WTC11 (cell line): ENCODE measurements around the gene F13A1. TPM values are rescaled to one million over a fixed set of nuclear protein-coding genes. Genes with fewer than 3 reads are reported as not detected.

Experiments
- ATAC-seq: fragments of 200-7000 bp; cut with Tn5 transposase; 2 replicates; pipeline ENCODE4 v1.10.0; 2021; ENCODE audit warnings: mild to moderate bottlenecking, moderate library complexity
- CTCF ChIA-PET: fragments of 300-600 bp; sonication (Branson Sonifier 250); formaldehyde crosslinking; loops from one replicate; lab custom pipeline; 2021; ENCODE audit warnings: antibody characterized with exemption; lab: Charles Lee
- POLR2A ChIA-PET: fragments of 350-600 bp; sonication (Branson Sonifier 250); formaldehyde crosslinking; loops from one replicate; lab custom pipeline; 2021; ENCODE audit warnings: antibody characterized with exemption; lab: Charles Lee
- DNase-seq: peaks from one replicate; pipeline ENCODE4 v3.0.0; 2021; ENCODE audit warnings: low spot score
- H3K27ac Mint-ChIP-seq: 2 replicates; pipeline ENCODE4 v1.8.0; 2021; ENCODE audit warnings: mixed read lengths
- H3K27me3 Mint-ChIP-seq: 2 replicates; pipeline ENCODE4 v1.8.0; 2021; ENCODE audit warnings: low read depth, mild to moderate bottlenecking, moderate library complexity, mixed read lengths
- H3K36me3 Mint-ChIP-seq: 2 replicates; pipeline ENCODE4 v1.8.0; 2021; ENCODE audit warnings: mixed read lengths
- H3K4me1 Mint-ChIP-seq: 2 replicates; pipeline ENCODE4 v1.8.0; 2022; ENCODE audit warnings: mixed read lengths
- H3K4me3 Mint-ChIP-seq: 2 replicates; pipeline ENCODE4 v1.8.0; 2021; ENCODE audit warnings: mild to moderate bottlenecking, moderate library complexity, mixed read lengths
- H3K9me3 Mint-ChIP-seq: 2 replicates; pipeline ENCODE4 v1.8.0; 2021; ENCODE audit warnings: mixed read lengths
- FOXJ3 ChIP-seq: sonication (generic); formaldehyde crosslinking; IDR thresholded peaks from 2 replicates; pipeline ENCODE4 v1.9.0; 2021; ENCODE audit warnings: missing genetic modification reagents, mild to moderate bottlenecking, borderline replicate concordance
- FOXK1 ChIP-seq: sonication (generic); formaldehyde crosslinking; IDR thresholded peaks from 2 replicates; pipeline ENCODE4 v1.8.0; 2022; ENCODE audit warnings: mild to moderate bottlenecking, moderate library complexity, missing genetic modification reagents
- JAZF1 ChIP-seq: fragments of 250-450 bp; sonication (Bioruptor Pico); IDR thresholded peaks from 2 replicates; pipeline ENCODE4 v1.9.0; 2021; ENCODE audit warnings: moderate library complexity, mild to moderate bottlenecking, inconsistent platforms
- NFE2L1 ChIP-seq: sonication (generic); formaldehyde crosslinking; IDR thresholded peaks from 2 replicates; pipeline ENCODE4 v1.8.1; 2023; ENCODE audit warnings: missing genetic modification reagents
- NR1H2 ChIP-seq: sonication (generic); formaldehyde crosslinking; IDR thresholded peaks from 2 replicates; pipeline ENCODE4 v1.9.0; 2021; ENCODE audit warnings: mild to moderate bottlenecking, moderate library complexity, missing genetic modification reagents
- SP1 ChIP-seq: sonication (generic); formaldehyde crosslinking; conservative IDR thresholded peaks from 2 replicates; pipeline ENCODE4 v1.8.1; 2022; ENCODE audit warnings: missing genetic modification reagents
- TEAD4 ChIP-seq: sonication (generic); formaldehyde crosslinking; IDR thresholded peaks from 2 replicates; pipeline ENCODE4 v1.8.0; 2022; ENCODE audit warnings: mild to moderate bottlenecking, missing genetic modification reagents
- ZNF138 ChIP-seq: sonication (generic); formaldehyde crosslinking; conservative IDR thresholded peaks from 2 replicates; pipeline ENCODE4 v1.8.1; 2022; ENCODE audit warnings: mild to moderate bottlenecking, moderate library complexity, missing genetic modification reagents
- total RNA-seq: library from RNA; stranded (reverse); gene quantifications from 3 replicates; pipeline ENCODE4 v1.2.3, GENCODE V29; 2021
- TF ChIP-seq, protein P1 (sequence below): sonication (generic); formaldehyde crosslinking; IDR thresholded peaks from 2 replicates; pipeline ENCODE4 v1.8.1; 2023; ENCODE audit warnings: mild to moderate bottlenecking, missing genetic modification reagents, moderate library complexity
- TF ChIP-seq, protein P2 (sequence below): sonication (generic); formaldehyde crosslinking; IDR thresholded peaks from 2 replicates; pipeline ENCODE4 v1.8.0; 2022; ENCODE audit warnings: mild to moderate bottlenecking, missing genetic modification reagents
- TF ChIP-seq, protein P3 (sequence below): fragments of 250-450 bp; sonication (Bioruptor Pico); IDR thresholded peaks from 2 replicates; pipeline ENCODE4 v2.1.2; 2022; ENCODE audit warnings: mild to moderate bottlenecking, moderate library complexity
- TF ChIP-seq, protein P4 (sequence below): sonication (generic); formaldehyde crosslinking; IDR thresholded peaks from 2 replicates; pipeline ENCODE4 v1.8.1; 2023; ENCODE audit warnings: mild to moderate bottlenecking, missing genetic modification reagents
- TF ChIP-seq, protein P5 (sequence below): sonication (generic); formaldehyde crosslinking; IDR thresholded peaks from 2 replicates; pipeline ENCODE4 v1.8.0; 2023; ENCODE audit warnings: mild to moderate bottlenecking, missing genetic modification reagents
- TF ChIP-seq, protein P6 (sequence below): sonication (generic); formaldehyde crosslinking; conservative IDR thresholded peaks from 2 replicates; pipeline ENCODE4 v1.8.1; 2023; ENCODE audit warnings: mild to moderate bottlenecking, low read depth, missing genetic modification reagents, moderate library complexity
- TF ChIP-seq, protein P7 (sequence below): sonication (generic); formaldehyde crosslinking; IDR thresholded peaks from 2 replicates; pipeline ENCODE4 v1.8.1; 2023; ENCODE audit warnings: mild to moderate bottlenecking, moderate library complexity, missing genetic modification reagents

F13A1 gene
- total RNA-seq, 1 experiment from 2014 or later, result 1.0 TPM

DNA sequence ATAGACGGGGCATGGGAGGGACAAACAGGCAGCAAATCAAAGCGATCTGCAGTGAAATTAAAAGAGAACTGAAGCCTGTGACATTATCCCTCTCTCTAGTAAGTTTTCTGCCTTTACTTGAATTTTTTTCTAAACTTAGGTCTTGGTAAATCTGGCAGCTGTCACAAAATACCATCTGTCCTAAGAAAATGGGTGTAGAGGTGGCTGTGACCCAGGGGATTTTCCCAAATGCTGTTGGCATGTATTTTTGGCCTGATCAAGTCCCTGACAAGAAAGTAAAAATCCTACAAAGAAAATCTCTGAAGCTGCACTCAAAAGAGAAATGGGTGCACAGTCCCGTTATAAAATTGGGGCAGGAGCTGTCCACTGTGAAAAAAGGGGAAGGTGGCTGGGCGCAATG is 30.2 kb upstream of the F13A1 start:
- Mint-ChIP-seq H3K36me3 (no peaks in the 10 kb centered on the region), H3K4me3 (no peak overlapping the region), H3K27me3 (no peaks in the 10 kb centered on the region), H3K9me3 (no peaks in the 10 kb centered on the region), H3K27ac (no peak overlapping the region), H3K4me1 (no peaks in the 10 kb centered on the region)
- DNase-seq (no peak), ATAC-seq (no peak)
- ChIA-PET POLR2A (no interaction called here), CTCF (no interaction called here)
- TF ChIP-seq ZNF138 (CRISPR knock-in tag) (no peak), FOXJ3 (CRISPR knock-in tag) (no peak), SP1 (no peak), NR1H2 (no peak), NFE2L1 (CRISPR knock-in tag) (no peak), JAZF1 (CRISPR knock-in tag) (no peak), TEAD4 (CRISPR knock-in tag) (no peak), FOXK1 (CRISPR knock-in tag) (no peak)
- TF ChIP-seq, protein P1, sequence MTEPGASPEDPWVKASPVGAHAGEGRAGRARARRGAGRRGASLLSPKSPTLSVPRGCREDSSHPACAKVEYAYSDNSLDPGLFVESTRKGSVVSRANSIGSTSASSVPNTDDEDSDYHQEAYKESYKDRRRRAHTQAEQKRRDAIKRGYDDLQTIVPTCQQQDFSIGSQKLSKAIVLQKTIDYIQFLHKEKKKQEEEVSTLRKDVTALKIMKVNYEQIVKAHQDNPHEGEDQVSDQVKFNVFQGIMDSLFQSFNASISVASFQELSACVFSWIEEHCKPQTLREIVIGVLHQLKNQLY (CRISPR knock-in tag), result no peak
- TF ChIP-seq, protein P2, sequence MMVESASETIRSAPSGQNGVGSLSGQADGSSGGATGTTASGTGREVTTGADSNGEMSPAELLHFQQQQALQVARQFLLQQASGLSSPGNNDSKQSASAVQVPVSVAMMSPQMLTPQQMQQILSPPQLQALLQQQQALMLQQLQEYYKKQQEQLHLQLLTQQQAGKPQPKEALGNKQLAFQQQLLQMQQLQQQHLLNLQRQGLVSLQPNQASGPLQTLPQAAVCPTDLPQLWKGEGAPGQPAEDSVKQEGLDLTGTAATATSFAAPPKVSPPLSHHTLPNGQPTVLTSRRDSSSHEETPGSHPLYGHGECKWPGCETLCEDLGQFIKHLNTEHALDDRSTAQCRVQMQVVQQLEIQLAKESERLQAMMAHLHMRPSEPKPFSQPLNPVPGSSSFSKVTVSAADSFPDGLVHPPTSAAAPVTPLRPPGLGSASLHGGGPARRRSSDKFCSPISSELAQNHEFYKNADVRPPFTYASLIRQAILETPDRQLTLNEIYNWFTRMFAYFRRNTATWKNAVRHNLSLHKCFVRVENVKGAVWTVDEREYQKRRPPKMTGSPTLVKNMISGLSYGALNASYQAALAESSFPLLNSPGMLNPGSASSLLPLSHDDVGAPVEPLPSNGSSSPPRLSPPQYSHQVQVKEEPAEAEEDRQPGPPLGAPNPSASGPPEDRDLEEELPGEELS (CRISPR knock-in tag), result no peak
- TF ChIP-seq, protein P3, sequence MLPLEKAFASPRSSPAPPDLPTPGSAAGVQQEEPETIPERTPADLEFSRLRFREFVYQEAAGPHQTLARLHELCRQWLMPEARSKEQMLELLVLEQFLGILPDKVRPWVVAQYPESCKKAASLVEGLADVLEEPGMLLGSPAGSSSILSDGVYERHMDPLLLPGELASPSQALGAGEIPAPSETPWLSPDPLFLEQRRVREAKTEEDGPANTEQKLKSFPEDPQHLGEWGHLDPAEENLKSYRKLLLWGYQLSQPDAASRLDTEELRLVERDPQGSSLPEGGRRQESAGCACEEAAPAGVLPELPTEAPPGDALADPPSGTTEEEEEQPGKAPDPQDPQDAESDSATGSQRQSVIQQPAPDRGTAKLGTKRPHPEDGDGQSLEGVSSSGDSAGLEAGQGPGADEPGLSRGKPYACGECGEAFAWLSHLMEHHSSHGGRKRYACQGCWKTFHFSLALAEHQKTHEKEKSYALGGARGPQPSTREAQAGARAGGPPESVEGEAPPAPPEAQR, result no peak
- TF ChIP-seq, protein P4, sequence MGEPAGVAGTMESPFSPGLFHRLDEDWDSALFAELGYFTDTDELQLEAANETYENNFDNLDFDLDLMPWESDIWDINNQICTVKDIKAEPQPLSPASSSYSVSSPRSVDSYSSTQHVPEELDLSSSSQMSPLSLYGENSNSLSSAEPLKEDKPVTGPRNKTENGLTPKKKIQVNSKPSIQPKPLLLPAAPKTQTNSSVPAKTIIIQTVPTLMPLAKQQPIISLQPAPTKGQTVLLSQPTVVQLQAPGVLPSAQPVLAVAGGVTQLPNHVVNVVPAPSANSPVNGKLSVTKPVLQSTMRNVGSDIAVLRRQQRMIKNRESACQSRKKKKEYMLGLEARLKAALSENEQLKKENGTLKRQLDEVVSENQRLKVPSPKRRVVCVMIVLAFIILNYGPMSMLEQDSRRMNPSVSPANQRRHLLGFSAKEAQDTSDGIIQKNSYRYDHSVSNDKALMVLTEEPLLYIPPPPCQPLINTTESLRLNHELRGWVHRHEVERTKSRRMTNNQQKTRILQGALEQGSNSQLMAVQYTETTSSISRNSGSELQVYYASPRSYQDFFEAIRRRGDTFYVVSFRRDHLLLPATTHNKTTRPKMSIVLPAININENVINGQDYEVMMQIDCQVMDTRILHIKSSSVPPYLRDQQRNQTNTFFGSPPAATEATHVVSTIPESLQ (CRISPR knock-in tag), result no peak
- TF ChIP-seq, protein P5, sequence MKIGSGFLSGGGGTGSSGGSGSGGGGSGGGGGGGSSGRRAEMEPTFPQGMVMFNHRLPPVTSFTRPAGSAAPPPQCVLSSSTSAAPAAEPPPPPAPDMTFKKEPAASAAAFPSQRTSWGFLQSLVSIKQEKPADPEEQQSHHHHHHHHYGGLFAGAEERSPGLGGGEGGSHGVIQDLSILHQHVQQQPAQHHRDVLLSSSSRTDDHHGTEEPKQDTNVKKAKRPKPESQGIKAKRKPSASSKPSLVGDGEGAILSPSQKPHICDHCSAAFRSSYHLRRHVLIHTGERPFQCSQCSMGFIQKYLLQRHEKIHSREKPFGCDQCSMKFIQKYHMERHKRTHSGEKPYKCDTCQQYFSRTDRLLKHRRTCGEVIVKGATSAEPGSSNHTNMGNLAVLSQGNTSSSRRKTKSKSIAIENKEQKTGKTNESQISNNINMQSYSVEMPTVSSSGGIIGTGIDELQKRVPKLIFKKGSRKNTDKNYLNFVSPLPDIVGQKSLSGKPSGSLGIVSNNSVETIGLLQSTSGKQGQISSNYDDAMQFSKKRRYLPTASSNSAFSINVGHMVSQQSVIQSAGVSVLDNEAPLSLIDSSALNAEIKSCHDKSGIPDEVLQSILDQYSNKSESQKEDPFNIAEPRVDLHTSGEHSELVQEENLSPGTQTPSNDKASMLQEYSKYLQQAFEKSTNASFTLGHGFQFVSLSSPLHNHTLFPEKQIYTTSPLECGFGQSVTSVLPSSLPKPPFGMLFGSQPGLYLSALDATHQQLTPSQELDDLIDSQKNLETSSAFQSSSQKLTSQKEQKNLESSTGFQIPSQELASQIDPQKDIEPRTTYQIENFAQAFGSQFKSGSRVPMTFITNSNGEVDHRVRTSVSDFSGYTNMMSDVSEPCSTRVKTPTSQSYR (CRISPR knock-in tag), result no peak
- TF ChIP-seq, protein P6, sequence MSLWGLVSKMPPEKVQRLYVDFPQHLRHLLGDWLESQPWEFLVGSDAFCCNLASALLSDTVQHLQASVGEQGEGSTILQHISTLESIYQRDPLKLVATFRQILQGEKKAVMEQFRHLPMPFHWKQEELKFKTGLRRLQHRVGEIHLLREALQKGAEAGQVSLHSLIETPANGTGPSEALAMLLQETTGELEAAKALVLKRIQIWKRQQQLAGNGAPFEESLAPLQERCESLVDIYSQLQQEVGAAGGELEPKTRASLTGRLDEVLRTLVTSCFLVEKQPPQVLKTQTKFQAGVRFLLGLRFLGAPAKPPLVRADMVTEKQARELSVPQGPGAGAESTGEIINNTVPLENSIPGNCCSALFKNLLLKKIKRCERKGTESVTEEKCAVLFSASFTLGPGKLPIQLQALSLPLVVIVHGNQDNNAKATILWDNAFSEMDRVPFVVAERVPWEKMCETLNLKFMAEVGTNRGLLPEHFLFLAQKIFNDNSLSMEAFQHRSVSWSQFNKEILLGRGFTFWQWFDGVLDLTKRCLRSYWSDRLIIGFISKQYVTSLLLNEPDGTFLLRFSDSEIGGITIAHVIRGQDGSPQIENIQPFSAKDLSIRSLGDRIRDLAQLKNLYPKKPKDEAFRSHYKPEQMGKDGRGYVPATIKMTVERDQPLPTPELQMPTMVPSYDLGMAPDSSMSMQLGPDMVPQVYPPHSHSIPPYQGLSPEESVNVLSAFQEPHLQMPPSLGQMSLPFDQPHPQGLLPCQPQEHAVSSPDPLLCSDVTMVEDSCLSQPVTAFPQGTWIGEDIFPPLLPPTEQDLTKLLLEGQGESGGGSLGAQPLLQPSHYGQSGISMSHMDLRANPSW, result no peak
- TF ChIP-seq, protein P7, sequence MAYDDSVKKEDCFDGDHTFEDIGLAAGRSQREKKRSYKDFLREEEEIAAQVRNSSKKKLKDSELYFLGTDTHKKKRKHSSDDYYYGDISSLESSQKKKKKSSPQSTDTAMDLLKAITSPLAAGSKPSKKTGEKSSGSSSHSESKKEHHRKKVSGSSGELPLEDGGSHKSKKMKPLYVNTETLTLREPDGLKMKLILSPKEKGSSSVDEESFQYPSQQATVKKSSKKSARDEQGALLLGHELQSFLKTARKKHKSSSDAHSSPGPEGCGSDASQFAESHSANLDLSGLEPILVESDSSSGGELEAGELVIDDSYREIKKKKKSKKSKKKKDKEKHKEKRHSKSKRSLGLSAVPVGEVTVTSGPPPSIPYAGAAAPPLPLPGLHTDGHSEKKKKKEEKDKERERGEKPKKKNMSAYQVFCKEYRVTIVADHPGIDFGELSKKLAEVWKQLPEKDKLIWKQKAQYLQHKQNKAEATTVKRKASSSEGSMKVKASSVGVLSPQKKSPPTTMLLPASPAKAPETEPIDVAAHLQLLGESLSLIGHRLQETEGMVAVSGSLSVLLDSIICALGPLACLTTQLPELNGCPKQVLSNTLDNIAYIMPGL (CRISPR knock-in tag), result no peak
